ENCODE data around the gene CCL25. TPM values are rescaled to one million over a fixed set of nuclear protein-coding genes. Genes with fewer than 3 reads are reported as not detected.
"Not testable (repeated sequence)": the region's sequence is repeated elsewhere in the genome, so short reads cannot be mapped to it uniquely, and the experiment has no call there.

CCL25 gene
- total and polyA plus RNA-seq, 4 donors: 0.50 to 0.73 TPM; not detected in 2

- H3K4me1 ChIP-seq (ENCODE audit: control insufficient read depth, insufficient read depth, low read length): peaks cover 10% of the 10 kb centered on the region
- DNase-seq (ENCODE audit: low read depth in 4 of 6, low spot score in 6 of 6); H3K27me3 ChIP-seq (ENCODE audit: control insufficient read depth, insufficient read depth, low read length); H3K4me3 ChIP-seq (ENCODE audit: low read depth, low read length); H3K9me3 ChIP-seq (ENCODE audit: control insufficient read depth, insufficient read depth, low read length); H3K27ac ChIP-seq (ENCODE audit: low read depth, low read length); H3K36me3 ChIP-seq (ENCODE audit: control insufficient read depth, insufficient read depth, low read length): not testable (repeated sequence)
- 100% methylated on average over 1 of the region's 3 CpGs for WGBS (ENCODE audit: insufficient coverage)
Observed at GRCh38 chr19:8024256-8024655, 28.3 kb upstream of the CCL25 start.

GRCh38 chr19:8025316-8025715, 27.2 kb upstream of the CCL25 start:
- Histone ChIP-seq H3K27ac (ENCODE audit: low read depth, low read length) (no peak overlapping the region), H3K4me1 (ENCODE audit: control insufficient read depth, insufficient read depth, low read length) (peaks cover 11% of the 10 kb centered on the region), H3K9me3 (ENCODE audit: control insufficient read depth, insufficient read depth, low read length) (no peaks in the 10 kb centered on the region), H3K4me3 (ENCODE audit: low read depth, low read length) (no peak overlapping the region), H3K36me3 (ENCODE audit: control insufficient read depth, insufficient read depth, low read length) (no peaks in the 10 kb centered on the region), H3K27me3 (ENCODE audit: control insufficient read depth, insufficient read depth, low read length) (no peaks in the 10 kb centered on the region)
- no peak for DNase-seq (ENCODE audit: low read depth in 4 of 6, low spot score in 6 of 6)
- WGBS (ENCODE audit: insufficient coverage): 99% methylated on average over 4 of the region's 5 CpGs

GRCh38 chr19:8028951-8029491, 23.5 kb upstream of the CCL25 start:
- H3K4me1 ChIP-seq (ENCODE audit: control insufficient read depth, insufficient read depth, low read length): peaks cover 16% of the 10 kb centered on the region
- no peaks in the 10 kb centered on the region for H3K36me3 ChIP-seq (ENCODE audit: control insufficient read depth, insufficient read depth, low read length)
- no peaks in the 10 kb centered on the region for H3K27me3 ChIP-seq (ENCODE audit: control insufficient read depth, insufficient read depth, low read length)
- no peak overlapping the region for H3K4me3 ChIP-seq (ENCODE audit: low read depth, low read length)
- peak in 1 of 6 donors; percentile 21 for DNase-seq (ENCODE audit: low read depth in 4 of 6, low spot score in 6 of 6)
- no peak overlapping the region for H3K27ac ChIP-seq (ENCODE audit: low read depth, low read length)
- 38% methylated on average over 4 of the region's 12 CpGs for WGBS (ENCODE audit: insufficient coverage)
- H3K9me3 ChIP-seq (ENCODE audit: control insufficient read depth, insufficient read depth, low read length): no peaks in the 10 kb centered on the region

GRCh38 chr19:8030960-8031359, 21.6 kb upstream of the CCL25 start:
- Histone ChIP-seq H3K4me1 (ENCODE audit: control insufficient read depth, insufficient read depth, low read length) (peaks cover 16% of the 10 kb centered on the region), H3K36me3 (ENCODE audit: control insufficient read depth, insufficient read depth, low read length) (no peaks in the 10 kb centered on the region), H3K27ac (ENCODE audit: low read depth, low read length) (no peak overlapping the region), H3K27me3 (ENCODE audit: control insufficient read depth, insufficient read depth, low read length) (no peaks in the 10 kb centered on the region), H3K4me3 (ENCODE audit: low read depth, low read length) (no peak overlapping the region), H3K9me3 (ENCODE audit: control insufficient read depth, insufficient read depth, low read length) (no peaks in the 10 kb centered on the region)
- WGBS (ENCODE audit: insufficient coverage): 65% methylated on average over 5 of the region's 8 CpGs
- DNase-seq (ENCODE audit: low read depth in 4 of 6, low spot score in 6 of 6): peak in 2 of 6 donors; percentile 49 to 61

- not testable (repeated sequence) for H3K36me3 ChIP-seq (ENCODE audit: control insufficient read depth, insufficient read depth, low read length); H3K27ac ChIP-seq (ENCODE audit: low read depth, low read length); H3K9me3 ChIP-seq (ENCODE audit: control insufficient read depth, insufficient read depth, low read length); H3K4me3 ChIP-seq (ENCODE audit: low read depth, low read length); H3K27me3 ChIP-seq (ENCODE audit: control insufficient read depth, insufficient read depth, low read length); DNase-seq (ENCODE audit: low read depth in 4 of 6, low spot score in 6 of 6)
- H3K4me1 ChIP-seq (ENCODE audit: control insufficient read depth, insufficient read depth, low read length): peaks cover 16% of the 10 kb centered on the region
- WGBS (ENCODE audit: insufficient coverage): 72% methylated on average over 18 of the region's 22 CpGs
Observed at GRCh38 chr19:8033287-8034177, 19.0 kb upstream of the CCL25 start.

GRCh38 chr19:8034178-8034525, 18.4 kb upstream of the CCL25 start:
- Histone ChIP-seq H3K4me3 (ENCODE audit: low read depth, low read length) (no peak overlapping the region), H3K27ac (ENCODE audit: low read depth, low read length) (no peak overlapping the region), H3K4me1 (ENCODE audit: control insufficient read depth, insufficient read depth, low read length) (peaks cover 11% of the 10 kb centered on the region), H3K36me3 (ENCODE audit: control insufficient read depth, insufficient read depth, low read length) (no peaks in the 10 kb centered on the region), H3K27me3 (ENCODE audit: control insufficient read depth, insufficient read depth, low read length) (no peaks in the 10 kb centered on the region), H3K9me3 (ENCODE audit: control insufficient read depth, insufficient read depth, low read length) (no peaks in the 10 kb centered on the region)
- DNase-seq (ENCODE audit: low read depth in 4 of 6, low spot score in 6 of 6): no peak
- 89% methylated on average over 4 of the region's 6 CpGs for WGBS (ENCODE audit: insufficient coverage)

GRCh38 chr19:8036434-8037099, 16.0 kb upstream of the CCL25 start:
- H3K27ac ChIP-seq (ENCODE audit: low read depth, low read length): no peak overlapping the region
- 69% methylated on average over 6 of the region's 7 CpGs for WGBS (ENCODE audit: insufficient coverage)

GRCh38 chr19:8038815-8039214, 13.7 kb upstream of the CCL25 start:
- no peaks in the 10 kb centered on the region for H3K9me3 ChIP-seq (ENCODE audit: control insufficient read depth, insufficient read depth, low read length)
- H3K27ac ChIP-seq (ENCODE audit: low read depth, low read length): no peak overlapping the region
- no peaks in the 10 kb centered on the region for H3K36me3 ChIP-seq (ENCODE audit: control insufficient read depth, insufficient read depth, low read length)
- DNase-seq (ENCODE audit: low read depth in 4 of 6, low spot score in 6 of 6): no peak
- peaks cover 5% of the 10 kb centered on the region for H3K4me1 ChIP-seq (ENCODE audit: control insufficient read depth, insufficient read depth, low read length)
- H3K27me3 ChIP-seq (ENCODE audit: control insufficient read depth, insufficient read depth, low read length): no peaks in the 10 kb centered on the region
- WGBS (ENCODE audit: insufficient coverage): 72% methylated on average over 4 of the region's 6 CpGs
- H3K4me3 ChIP-seq (ENCODE audit: low read depth, low read length): no peak overlapping the region

More at GRCh38 chr19:8036434-8037099, 16.0 kb upstream of the CCL25 start:
- Histone ChIP-seq H3K9me3 (ENCODE audit: control insufficient read depth, insufficient read depth, low read length) (no peaks in the 10 kb centered on the region), H3K4me3 (ENCODE audit: low read depth, low read length) (no peak overlapping the region), H3K4me1 (ENCODE audit: control insufficient read depth, insufficient read depth, low read length) (peaks cover 5% of the 10 kb centered on the region), H3K36me3 (ENCODE audit: control insufficient read depth, insufficient read depth, low read length) (no peaks in the 10 kb centered on the region), H3K27me3 (ENCODE audit: control insufficient read depth, insufficient read depth, low read length) (no peaks in the 10 kb centered on the region)
- peak in 2 of 6 donors; percentile 8 to 23 for DNase-seq (ENCODE audit: low read depth in 4 of 6, low spot score in 6 of 6)

GRCh38 chr19:8039231-8039630, 13.3 kb upstream of the CCL25 start:
- Histone ChIP-seq H3K27ac (ENCODE audit: low read depth, low read length) (no peak overlapping the region), H3K4me3 (ENCODE audit: low read depth, low read length) (no peak overlapping the region), H3K4me1 (ENCODE audit: control insufficient read depth, insufficient read depth, low read length) (peaks cover 5% of the 10 kb centered on the region), H3K9me3 (ENCODE audit: control insufficient read depth, insufficient read depth, low read length) (no peaks in the 10 kb centered on the region), H3K36me3 (ENCODE audit: control insufficient read depth, insufficient read depth, low read length) (no peaks in the 10 kb centered on the region), H3K27me3 (ENCODE audit: control insufficient read depth, insufficient read depth, low read length) (no peaks in the 10 kb centered on the region)
- DNase-seq (ENCODE audit: low read depth in 4 of 6, low spot score in 6 of 6): no peak
- WGBS (ENCODE audit: insufficient coverage): 100% methylated on average over 2 of the region's 3 CpGs
